Measurements from ENCODE around the gene ZNF467. TPM values are rescaled to one million over a fixed set of nuclear protein-coding genes. Genes with fewer than 3 reads are reported as not detected.

Gene ZNF467
- total and polyA plus RNA-seq, 11 donors, result 2.6 to 9.5 (median 4.7) TPM

GRCh38 chr7:149723082-149723767 is 50.2 kb downstream of the ZNF467 start:
- no peak for ATAC-seq
- intact Hi-C loops (cut with DNase I), result no loop called here
- no peaks in the 10 kb centered on the region for H3K27me3 ChIP-seq
- no peaks in the 10 kb centered on the region for H3K9me3 ChIP-seq
- TF ChIP-seq CTCF (IDR thresholded peaks at IDR 0.05) (no peak), POLR2A (IDR thresholded peaks at IDR 0.05) (no peak)
- DNase-seq, result no peak
- no peak overlapping the region for H3K4me3 ChIP-seq
- peaks cover 0 to 77% (median 73%) of the 10 kb centered on the region in 9 donors for H3K36me3 ChIP-seq
- no peak overlapping the region for H3K27ac ChIP-seq
- H3K4me1 ChIP-seq, result peaks cover 0 to 32% (median 20%) of the 10 kb centered on the region in 12 donors
- 91 to 94% (median 94%) methylated on average over 13 of the region's 13 CpGs for WGBS, 4 donors

- Histone ChIP-seq H3K27ac (no peak overlapping the region), H3K4me3 (no peak overlapping the region), H3K27me3 (no peaks in the 10 kb centered on the region), H3K4me1 (peaks cover 0 to 39% (median 21%) of the 10 kb centered on the region in 12 donors), H3K9me3 (no peaks in the 10 kb centered on the region), H3K36me3 (peaks cover 0 to 69% (median 66%) of the 10 kb centered on the region in 9 donors)
- TF ChIP-seq CTCF (IDR thresholded peaks at IDR 0.05) (no peak), POLR2A (IDR thresholded peaks at IDR 0.05) (no peak)
- no peak for DNase-seq
- no peak for ATAC-seq
- intact Hi-C loops (cut with DNase I), result no loop called here
- WGBS, 4 donors, result 75 to 91% (median 86%) methylated on average over 10 to 20 of the region's 20 CpGs
Observed at GRCh38 chr7:149722356-149722957, 50.9 kb downstream of the ZNF467 start.

GRCh38 chr7:149721084-149721601 is 52.2 kb downstream of the ZNF467 start:
- Histone ChIP-seq H3K4me3 (no peak overlapping the region), H3K27ac (peak overlapping the region in 11 of 12 donors; percentile 30 to 92 (median 60)), H3K9me3 (no peaks in the 10 kb centered on the region), H3K4me1 (peaks cover 0 to 52% (median 26%) of the 10 kb centered on the region in 12 donors), H3K27me3 (no peaks in the 10 kb centered on the region), H3K36me3 (peaks cover 0 to 56% (median 53%) of the 10 kb centered on the region in 9 donors)
- intact Hi-C loops (cut with DNase I), result no loop called here
- ATAC-seq, result no peak
- no peak for TF ChIP-seq POLR2A (IDR thresholded peaks at IDR 0.05)
- no peak for TF ChIP-seq CTCF (IDR thresholded peaks at IDR 0.05)
- WGBS, 4 donors, result 93 to 95% (median 94%) methylated on average over 14 to 16 of the region's 16 CpGs
- peak in 1 of 5 donors; percentile 8 for DNase-seq

- H3K36me3 ChIP-seq, result peaks cover 0 to 50% (median 47%) of the 10 kb centered on the region in 9 donors
- TF ChIP-seq CTCF (IDR thresholded peaks at IDR 0.05) (no peak), POLR2A (IDR thresholded peaks at IDR 0.05) (no peak)
- no peaks in the 10 kb centered on the region for H3K27me3 ChIP-seq
- H3K4me3 ChIP-seq, result no peak overlapping the region
- intact Hi-C loops (cut with DNase I), result no loop called here
- WGBS, 4 donors, result 46 to 73% (median 59%) methylated on average over 14 to 22 of the region's 22 CpGs
- peak; percentile 83 to 95 (median 87) for DNase-seq
- peak overlapping the region; percentile 30 to 92 (median 66) for H3K27ac ChIP-seq
- H3K9me3 ChIP-seq, result no peaks in the 10 kb centered on the region
- ATAC-seq, result peak; percentile 84 to 91 (median 86)
- H3K4me1 ChIP-seq, result peaks cover 0 to 58% (median 29%) of the 10 kb centered on the region in 12 donors
Observed at GRCh38 chr7:149720372-149721083, 52.9 kb downstream of the ZNF467 start.
